Uterine smooth muscle cell (primary cell): ENCODE data around the gene KIAA1217. TPM values are rescaled to one million over a fixed set of nuclear protein-coding genes. Genes with fewer than 3 reads are reported as not detected.

Source experiments
- total RNA-seq: library from RNA; depleted of rRNA; stranded (reverse); fragments of >200 nt; gene quantifications from 2 replicates; pipeline ENCODE4 v1.2.3, GENCODE V29; 2014

The KIAA1217 gene, protein sequence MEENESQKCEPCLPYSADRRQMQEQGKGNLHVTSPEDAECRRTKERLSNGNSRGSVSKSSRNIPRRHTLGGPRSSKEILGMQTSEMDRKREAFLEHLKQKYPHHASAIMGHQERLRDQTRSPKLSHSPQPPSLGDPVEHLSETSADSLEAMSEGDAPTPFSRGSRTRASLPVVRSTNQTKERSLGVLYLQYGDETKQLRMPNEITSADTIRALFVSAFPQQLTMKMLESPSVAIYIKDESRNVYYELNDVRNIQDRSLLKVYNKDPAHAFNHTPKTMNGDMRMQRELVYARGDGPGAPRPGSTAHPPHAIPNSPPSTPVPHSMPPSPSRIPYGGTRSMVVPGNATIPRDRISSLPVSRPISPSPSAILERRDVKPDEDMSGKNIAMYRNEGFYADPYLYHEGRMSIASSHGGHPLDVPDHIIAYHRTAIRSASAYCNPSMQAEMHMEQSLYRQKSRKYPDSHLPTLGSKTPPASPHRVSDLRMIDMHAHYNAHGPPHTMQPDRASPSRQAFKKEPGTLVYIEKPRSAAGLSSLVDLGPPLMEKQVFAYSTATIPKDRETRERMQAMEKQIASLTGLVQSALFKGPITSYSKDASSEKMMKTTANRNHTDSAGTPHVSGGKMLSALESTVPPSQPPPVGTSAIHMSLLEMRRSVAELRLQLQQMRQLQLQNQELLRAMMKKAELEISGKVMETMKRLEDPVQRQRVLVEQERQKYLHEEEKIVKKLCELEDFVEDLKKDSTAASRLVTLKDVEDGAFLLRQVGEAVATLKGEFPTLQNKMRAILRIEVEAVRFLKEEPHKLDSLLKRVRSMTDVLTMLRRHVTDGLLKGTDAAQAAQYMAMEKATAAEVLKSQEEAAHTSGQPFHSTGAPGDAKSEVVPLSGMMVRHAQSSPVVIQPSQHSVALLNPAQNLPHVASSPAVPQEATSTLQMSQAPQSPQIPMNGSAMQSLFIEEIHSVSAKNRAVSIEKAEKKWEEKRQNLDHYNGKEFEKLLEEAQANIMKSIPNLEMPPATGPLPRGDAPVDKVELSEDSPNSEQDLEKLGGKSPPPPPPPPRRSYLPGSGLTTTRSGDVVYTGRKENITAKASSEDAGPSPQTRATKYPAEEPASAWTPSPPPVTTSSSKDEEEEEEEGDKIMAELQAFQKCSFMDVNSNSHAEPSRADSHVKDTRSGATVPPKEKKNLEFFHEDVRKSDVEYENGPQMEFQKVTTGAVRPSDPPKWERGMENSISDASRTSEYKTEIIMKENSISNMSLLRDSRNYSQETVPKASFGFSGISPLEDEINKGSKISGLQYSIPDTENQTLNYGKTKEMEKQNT (N-terminal part only)
- total RNA-seq = 2.7 and 3.4 TPM in 2 replicates

GRCh38 chr10:24208661-24209431, at the start of gene KIAA1217:
Gene KIAA1217, plus strand, starts transcription at chr10:24209138. Its CDS starts 56 bp downstream, at chr10:24209194.

